Measurements from ENCODE around the gene FAIM. TPM values are rescaled to one million over a fixed set of nuclear protein-coding genes. Genes with fewer than 3 reads are reported as not detected.

The FAIM gene
- total and polyA plus RNA-seq, 2 experiments from 2014 or later, result 8.3 to 12.6 TPM

DNA sequence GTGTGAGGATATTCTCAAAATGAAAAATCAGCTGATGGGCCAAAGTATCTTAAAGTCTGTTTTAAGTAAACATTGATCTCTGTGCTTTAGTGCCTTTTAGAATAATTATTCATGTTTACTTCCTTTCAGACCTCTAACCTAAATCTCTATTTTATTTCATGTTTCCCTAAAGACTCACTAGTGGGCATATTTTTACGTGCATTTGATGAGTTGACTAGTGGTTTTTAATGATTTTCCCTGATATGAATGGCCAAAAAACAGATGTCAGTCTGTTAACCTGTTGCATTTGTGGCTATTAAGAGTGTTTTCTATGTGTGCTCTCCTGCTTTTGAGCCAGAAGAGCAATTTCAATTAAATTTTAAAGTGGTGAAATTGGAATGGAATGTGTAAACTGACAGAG lies 6.9 kb downstream of the FAIM start:
- H3K36me3 ChIP-seq, result no peaks in the 10 kb centered on the region
- no peaks in the 10 kb centered on the region for H3K27me3 ChIP-seq
- DNase-seq (ENCODE audit: low read depth in 1 of 2, low spot score in 1 of 2), result no peak
- no peaks in the 10 kb centered on the region for H3K9me3 ChIP-seq (ENCODE audit: low read depth)
- no peak overlapping the region for H3K27ac ChIP-seq
- TF ChIP-seq, protein P1, sequence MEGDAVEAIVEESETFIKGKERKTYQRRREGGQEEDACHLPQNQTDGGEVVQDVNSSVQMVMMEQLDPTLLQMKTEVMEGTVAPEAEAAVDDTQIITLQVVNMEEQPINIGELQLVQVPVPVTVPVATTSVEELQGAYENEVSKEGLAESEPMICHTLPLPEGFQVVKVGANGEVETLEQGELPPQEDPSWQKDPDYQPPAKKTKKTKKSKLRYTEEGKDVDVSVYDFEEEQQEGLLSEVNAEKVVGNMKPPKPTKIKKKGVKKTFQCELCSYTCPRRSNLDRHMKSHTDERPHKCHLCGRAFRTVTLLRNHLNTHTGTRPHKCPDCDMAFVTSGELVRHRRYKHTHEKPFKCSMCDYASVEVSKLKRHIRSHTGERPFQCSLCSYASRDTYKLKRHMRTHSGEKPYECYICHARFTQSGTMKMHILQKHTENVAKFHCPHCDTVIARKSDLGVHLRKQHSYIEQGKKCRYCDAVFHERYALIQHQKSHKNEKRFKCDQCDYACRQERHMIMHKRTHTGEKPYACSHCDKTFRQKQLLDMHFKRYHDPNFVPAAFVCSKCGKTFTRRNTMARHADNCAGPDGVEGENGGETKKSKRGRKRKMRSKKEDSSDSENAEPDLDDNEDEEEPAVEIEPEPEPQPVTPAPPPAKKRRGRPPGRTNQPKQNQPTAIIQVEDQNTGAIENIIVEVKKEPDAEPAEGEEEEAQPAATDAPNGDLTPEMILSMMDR (IDR thresholded peaks at IDR 0.05; ENCODE audit: low read depth, low read length), result no peak
- no peaks in the 10 kb centered on the region for H3K4me1 ChIP-seq (ENCODE audit: low read depth)
- no peak overlapping the region for H3K4me3 ChIP-seq

DNA sequence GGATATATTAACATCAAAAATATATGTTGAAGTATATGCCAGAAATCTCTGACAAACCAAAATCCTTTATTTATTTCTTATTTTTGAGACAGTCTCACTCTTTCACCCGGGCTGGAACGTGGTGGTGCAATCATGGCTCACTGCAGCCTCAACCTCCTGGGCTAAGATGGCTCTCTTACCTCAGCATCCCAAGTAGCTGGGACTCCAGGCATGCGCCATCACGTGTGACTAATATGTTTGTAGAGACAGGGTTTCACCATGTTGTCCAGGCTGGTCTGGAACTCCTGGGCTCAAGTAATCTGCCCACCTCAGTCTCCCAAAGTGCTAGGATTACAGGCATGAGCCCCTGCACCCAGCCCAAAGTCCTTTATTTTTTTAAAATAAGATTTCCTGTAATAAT lies 11.9 kb downstream of the FAIM start:
- Histone ChIP-seq H3K4me3 (no peak overlapping the region), H3K27ac (no peak overlapping the region), H3K4me1 (ENCODE audit: low read depth) (no peaks in the 10 kb centered on the region), H3K36me3 (no peaks in the 10 kb centered on the region), H3K27me3 (no peaks in the 10 kb centered on the region), H3K9me3 (ENCODE audit: low read depth) (no peaks in the 10 kb centered on the region)
- TF ChIP-seq, protein P1 (IDR thresholded peaks at IDR 0.05; ENCODE audit: low read depth, low read length), result no peak
- no peak for DNase-seq (ENCODE audit: low read depth in 1 of 2, low spot score in 1 of 2)

DNA sequence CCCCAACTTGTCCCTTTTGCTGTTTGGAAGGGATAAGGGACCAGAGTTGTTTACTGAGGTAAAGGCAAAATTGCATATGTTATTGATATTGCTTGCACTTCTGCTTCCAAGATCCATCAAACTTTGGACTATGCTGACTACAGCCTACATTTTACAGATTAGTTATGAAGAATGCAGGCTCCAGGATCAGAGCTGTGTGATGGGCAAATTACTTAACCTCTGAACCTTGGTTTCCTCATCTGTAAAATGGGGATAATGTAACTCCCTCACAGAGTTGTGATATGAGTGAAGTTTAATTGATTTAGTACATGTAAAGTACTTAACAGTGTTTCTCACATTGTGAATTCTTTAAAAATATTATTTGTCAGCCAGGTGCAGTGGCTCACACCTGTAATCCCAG lies 15.9 kb downstream of the FAIM start:
- Histone ChIP-seq H3K27ac (no peak overlapping the region), H3K27me3 (no peaks in the 10 kb centered on the region), H3K36me3 (no peaks in the 10 kb centered on the region), H3K4me3 (no peak overlapping the region), H3K9me3 (ENCODE audit: low read depth) (no peaks in the 10 kb centered on the region), H3K4me1 (ENCODE audit: low read depth) (no peaks in the 10 kb centered on the region)
- DNase-seq (ENCODE audit: low read depth in 1 of 2, low spot score in 1 of 2), result no peak
- TF ChIP-seq, protein P1 (IDR thresholded peaks at IDR 0.05; ENCODE audit: low read depth, low read length), result no peak

DNA sequence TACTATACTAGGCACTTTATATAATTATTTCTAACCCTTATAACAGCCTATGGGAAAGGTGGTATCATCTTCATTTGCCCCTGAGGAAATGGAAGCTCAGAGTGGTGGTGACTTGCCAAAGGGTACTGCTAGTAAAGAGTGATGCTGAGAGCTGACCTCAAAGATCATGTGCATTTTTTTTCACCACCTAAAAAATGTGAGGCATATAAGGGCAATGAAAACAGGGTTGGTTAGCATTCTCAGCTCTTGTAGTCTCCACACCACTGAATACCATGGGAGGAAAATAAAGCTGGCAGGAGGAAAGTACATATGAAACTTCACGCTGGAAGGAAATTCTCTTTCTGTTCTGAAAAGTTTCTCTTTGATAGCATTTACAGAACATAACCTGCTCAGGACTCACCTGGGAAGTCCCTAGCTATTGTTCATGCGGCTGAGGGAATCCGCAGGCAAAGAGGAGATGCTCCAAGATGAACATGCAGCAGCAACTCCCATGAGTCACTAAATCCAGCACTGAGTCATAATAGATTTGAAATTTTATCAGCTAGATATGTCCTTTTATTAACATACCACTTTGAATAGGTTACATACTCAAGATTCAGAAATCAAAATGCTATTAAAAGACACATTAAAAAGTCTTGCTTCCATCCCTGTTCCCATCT lies 17.3 kb downstream of the FAIM start:
- Histone ChIP-seq H3K9me3 (ENCODE audit: low read depth) (no peaks in the 10 kb centered on the region), H3K36me3 (no peaks in the 10 kb centered on the region), H3K27ac (no peak overlapping the region), H3K4me3 (no peak overlapping the region), H3K27me3 (no peaks in the 10 kb centered on the region), H3K4me1 (ENCODE audit: low read depth) (no peaks in the 10 kb centered on the region)
- TF ChIP-seq, protein P1 (IDR thresholded peaks at IDR 0.05; ENCODE audit: low read depth, low read length), result no peak
- peak in 1 of 2 donors; percentile 33 for DNase-seq (ENCODE audit: low read depth in 1 of 2, low spot score in 1 of 2)

DNA sequence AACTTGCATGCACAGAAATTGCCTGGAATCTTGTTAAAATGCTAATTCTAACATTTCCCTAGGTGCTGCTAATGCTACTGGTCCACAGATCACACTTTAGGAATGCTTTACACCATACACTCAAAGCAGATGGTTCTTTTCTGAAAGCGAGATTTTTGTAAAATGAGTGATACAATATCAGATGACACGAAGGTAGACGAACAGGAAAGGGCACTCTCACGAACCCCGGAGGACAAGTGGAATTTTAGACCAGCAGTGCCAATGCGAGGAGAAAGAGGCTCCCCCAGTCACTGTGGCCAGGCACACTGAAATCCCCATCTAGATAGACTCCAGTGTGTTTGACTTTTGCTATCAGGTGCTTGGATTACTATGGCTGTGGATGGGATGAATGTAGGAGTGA lies 21.0 kb downstream of the FAIM start:
- Histone ChIP-seq H3K27ac (no peak overlapping the region), H3K9me3 (ENCODE audit: low read depth) (no peaks in the 10 kb centered on the region)

More for the DNA sequence above, 21.0 kb downstream of the FAIM start:
- DNase-seq (ENCODE audit: low read depth in 1 of 2, low spot score in 1 of 2), result no peak
- Histone ChIP-seq H3K4me3 (no peak overlapping the region), H3K27me3 (no peaks in the 10 kb centered on the region), H3K36me3 (no peaks in the 10 kb centered on the region), H3K4me1 (ENCODE audit: low read depth) (no peaks in the 10 kb centered on the region)
- TF ChIP-seq, protein P1 (IDR thresholded peaks at IDR 0.05; ENCODE audit: low read depth, low read length), result no peak
